Activated CD8-positive, alpha-beta memory T cell treated with anti-CD3 and anti-CD28 coated beads, Interleukin-2, amount 50 U/mL, for 24 hours (primary cell): ENCODE data around the gene RNASEH2B.

ENCODE experiments used
- DNase-seq: peaks from one replicate; pipeline ENCODE4 v3.0.0-alpha.2; 2020; ENCODE audit errors: extremely low read depth

The RNASEH2B gene, protein sequence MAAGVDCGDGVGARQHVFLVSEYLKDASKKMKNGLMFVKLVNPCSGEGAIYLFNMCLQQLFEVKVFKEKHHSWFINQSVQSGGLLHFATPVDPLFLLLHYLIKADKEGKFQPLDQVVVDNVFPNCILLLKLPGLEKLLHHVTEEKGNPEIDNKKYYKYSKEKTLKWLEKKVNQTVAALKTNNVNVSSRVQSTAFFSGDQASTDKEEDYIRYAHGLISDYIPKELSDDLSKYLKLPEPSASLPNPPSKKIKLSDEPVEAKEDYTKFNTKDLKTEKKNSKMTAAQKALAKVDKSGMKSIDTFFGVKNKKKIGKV

DNA sequence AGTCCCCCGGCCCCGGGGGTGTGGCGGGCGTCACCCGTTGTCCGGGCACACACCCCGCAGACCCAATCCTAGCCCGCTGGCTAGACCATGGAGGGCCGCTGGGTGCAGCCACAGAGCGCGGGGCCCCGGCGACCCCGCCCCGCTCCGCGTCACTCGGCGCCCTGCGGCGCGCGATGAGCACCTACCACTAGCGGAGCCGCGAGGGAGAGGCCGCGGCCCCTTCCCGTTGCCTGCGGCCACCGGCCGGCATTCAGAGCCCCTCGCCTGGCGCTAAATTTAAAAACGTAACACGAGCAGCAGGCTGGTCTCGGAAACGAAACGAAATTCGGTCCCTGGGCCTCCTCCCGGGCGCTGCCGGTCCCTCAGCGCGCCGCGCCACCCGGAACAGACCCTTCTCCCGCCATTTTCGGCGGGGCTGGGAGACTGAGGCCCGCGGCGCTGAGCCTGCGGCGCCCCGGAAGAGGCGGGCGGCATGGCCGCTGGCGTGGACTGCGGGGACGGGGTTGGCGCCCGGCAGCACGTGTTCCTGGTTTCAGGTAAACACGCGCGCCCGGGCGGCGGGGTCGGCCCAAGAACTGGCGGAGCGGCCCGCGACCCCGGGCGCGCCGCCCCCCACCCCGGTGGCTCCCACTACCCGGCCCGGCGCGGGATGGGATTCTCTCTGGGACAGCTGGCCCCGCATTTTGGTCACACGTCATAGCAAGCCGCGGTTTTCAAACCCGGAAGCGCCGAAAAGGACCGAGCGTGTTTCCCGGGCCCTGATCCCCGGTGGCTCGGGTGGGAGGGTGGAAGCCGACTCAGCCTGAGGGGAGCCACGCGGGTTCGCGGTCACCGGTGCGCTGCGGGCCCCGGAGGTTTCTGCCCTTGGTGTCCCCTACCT lies at the start of gene RNASEH2B:
Gene RNASEH2B, plus strand, starts transcription at position 187 of the 880 bp plus-strand sequence. Its CDS starts 286 bp downstream, at position 473.
- peak; percentile 19 for DNase-seq

DNA sequence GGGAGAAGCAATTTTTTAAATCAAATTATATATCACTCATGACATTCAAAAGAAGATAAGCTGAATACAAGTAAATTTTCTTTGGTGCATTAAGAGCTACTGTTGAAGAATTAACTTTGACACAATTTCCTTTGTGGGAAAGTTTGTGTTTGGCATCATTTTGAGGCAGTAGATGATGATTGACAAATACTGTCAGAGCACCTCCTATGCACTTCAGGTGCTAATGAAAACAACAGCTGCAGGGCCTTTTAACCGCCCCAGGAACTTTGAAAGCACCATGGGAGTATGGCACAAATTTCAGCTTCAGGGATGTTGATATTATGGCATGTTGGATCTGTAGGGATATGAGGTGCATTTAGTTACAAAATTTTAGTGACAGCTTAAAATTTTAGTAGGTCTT lies 45.1 kb upstream of the RNASEH2B start:
- DNase-seq = no peak

DNA sequence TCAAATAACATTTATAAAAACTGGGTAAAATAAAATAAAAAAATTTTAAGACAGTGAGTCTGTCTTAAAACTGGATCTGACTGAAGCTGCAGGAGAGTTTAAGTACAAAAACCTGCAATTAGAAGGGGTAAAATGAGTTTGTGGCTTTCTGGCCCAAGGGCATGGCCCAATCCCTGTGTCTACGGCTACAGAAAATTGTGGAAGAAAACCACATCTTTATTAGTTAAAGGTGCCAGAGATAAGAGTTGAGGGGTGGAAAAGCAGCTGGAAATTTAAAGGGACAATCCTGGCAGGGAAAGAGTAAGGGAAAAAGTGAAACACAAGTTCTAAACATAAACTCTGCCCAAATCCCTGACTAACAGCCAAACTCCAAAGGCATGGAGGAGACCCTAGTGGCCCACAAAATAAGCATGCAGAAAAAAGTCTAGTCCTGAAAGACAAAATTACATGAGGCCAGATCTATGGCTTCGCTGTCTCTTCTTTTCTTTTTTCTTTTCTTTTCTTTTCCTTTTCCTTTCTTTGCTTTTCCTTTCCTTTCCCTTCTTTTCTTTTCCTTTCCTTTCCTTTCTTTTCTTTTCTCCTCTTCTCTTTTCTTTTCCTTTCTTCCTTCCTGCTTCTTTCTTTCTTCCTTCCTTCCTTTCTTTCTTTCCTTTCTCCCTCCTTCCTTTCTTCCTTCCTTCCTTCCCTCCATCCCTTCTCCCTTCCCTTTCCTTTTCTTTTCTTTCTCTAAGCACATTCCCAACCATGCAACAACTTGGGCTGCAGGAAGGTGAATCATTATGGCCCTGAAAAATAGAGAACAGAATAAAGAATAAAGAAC lies 42.6 kb upstream of the RNASEH2B start:
- no peak for DNase-seq

DNA sequence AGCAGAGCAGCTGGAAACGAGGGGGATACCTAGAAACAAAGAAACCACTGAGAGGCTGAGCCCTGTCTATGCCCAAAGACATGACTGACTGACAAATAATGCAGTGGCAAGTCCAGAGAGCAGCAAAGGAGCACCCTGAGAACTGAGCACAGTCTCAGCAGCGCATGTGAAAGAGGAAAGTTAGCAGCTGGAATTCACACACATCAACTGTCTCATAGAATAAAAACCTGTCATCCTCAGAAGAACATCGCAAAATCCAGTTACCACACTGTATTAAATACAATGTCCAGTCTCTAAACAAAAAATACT lies 42.0 kb upstream of the RNASEH2B start:
- no peak for DNase-seq

DNA sequence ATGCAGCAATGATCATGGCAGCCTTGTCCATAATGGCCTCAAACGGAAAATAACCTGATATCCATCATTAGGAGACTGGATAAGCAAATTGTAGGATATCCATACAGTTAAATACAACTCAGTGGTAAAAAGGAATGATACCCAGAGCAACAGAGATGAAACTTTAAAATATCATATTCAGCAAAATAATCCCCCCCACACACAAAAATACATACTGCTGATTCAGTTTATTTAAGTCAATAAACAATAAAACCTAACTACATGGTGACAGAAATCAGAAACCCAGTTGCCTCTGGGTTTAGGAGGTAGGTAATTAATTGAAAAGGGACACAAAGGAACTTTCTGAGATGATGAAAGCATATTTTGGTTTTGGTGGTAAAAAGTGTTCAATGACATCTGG lies 38.2 kb upstream of the RNASEH2B start:
- DNase-seq = no peak

DNA sequence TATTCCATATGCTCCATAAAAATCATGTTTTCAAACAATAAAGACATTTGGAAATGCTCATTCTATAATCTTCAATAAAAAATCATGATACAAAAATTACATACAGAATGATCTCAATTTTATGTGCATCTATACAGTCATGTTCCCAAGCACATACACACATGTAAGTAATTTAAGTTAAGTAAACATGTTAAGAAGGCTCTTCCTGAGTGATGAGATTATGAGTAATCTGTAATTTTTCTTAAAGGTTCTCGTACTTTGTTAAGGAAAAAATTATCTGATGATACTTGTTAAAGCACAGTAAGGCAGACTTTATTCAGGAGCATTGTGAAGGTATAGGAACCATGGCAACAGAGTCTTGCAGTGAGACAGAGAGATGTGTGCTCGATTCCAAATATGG lies 36.1 kb upstream of the RNASEH2B start:
- DNase-seq = no peak

DNA sequence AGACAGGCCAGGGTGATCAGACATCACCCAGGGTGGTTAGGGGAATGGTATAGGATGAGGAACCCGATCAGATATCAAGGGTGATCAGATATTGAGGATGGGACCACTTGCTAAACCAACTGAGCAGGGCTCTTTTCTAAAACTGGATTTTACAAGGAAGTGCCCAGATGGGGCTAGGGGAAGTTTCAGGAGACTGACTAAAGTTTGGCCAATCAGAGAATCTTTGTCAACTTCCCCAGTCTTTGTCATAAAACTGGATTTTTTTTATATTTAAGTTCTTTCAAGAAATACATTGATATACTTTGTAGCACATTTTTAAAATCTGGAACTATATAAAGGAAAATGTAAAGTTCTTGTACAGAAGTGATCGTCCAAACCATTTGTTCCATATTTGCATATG lies 35.6 kb upstream of the RNASEH2B start:
- no peak for DNase-seq

DNA sequence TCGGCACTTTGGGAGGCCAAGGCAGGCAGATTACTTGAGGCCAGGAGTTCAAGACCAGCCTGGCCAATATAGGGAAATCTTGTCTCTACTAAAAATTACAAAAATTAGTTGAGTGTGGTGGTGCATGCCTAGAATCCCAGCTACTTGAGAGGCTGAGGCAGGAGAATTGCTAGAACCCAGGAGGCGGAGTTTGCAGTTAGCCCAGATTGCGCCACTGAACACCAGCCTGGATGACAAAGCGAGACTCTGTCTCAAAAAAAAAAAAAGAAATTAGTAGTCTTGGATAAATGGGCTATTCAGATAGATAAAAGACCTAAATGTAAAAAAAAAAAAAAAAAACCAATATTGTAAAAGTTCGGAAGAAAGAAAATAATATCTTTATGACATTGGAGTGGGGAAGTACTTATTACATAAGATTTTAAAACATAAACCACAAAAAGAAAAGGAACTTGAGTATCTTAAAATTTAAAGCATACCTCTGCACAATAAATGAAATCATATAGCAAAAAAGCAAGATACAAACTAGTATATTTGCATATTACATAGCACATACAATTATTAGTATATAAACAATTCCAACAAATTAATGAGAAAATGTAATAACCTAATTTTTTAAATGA lies 26.7 kb upstream of the RNASEH2B start:
- DNase-seq = no peak

DNA sequence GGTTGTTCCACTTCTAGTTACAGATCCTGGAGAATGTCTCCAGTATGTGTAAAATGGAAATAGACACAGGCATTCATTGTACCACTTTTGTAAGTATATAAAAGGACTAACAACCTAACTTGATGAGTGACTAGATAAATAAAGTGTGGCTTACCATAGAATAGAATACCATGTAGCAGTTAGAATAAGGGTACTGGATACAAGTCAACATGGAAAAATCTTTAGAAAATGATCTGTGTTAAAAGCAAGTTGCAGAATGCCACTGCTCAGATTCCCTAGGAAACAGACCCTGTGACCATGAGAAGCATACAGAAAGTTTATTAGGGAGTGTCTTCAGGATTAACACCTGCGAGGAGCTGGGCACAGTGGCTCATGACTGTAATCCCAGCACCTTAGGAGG lies 25.9 kb upstream of the RNASEH2B start:
- DNase-seq = no peak

DNA sequence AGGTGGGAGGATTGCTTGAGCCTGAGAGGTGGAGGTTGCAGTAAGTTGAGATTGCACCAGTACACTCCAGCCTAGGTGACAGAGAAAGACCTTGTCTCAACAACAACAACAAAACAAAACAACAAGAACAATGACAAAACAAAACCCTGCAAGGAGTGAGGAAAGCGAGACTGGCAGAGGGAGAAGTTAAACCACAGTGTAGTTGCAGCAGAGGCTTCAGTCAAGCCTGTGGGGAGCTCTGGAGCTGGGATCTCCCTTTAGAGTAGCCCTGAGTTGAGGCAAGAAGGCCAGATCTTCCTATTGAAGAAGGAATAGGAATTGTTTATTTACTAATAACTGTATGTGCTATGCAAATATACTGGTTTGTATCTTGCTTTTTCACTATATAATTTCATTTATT lies 25.3 kb upstream of the RNASEH2B start:
- no peak for DNase-seq

DNA sequence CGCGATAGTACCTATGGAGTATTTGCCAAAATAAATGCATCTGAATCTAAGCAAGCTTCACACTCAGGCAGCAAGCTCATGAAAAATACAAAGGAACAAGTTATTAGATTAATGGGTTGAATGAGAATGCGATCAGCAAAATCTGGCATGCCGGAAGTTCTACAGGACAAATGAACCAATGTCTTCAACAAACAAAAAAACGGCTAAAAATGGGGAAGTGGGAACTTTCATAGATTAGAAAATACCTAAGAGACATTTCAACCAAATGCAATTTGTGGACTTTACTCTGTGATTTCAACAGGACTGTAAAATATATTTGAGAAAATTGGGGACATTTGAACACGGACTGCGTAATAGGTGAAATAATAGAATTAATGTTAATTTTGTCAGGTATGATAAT lies 22.4 kb upstream of the RNASEH2B start:
- no peak for DNase-seq

DNA sequence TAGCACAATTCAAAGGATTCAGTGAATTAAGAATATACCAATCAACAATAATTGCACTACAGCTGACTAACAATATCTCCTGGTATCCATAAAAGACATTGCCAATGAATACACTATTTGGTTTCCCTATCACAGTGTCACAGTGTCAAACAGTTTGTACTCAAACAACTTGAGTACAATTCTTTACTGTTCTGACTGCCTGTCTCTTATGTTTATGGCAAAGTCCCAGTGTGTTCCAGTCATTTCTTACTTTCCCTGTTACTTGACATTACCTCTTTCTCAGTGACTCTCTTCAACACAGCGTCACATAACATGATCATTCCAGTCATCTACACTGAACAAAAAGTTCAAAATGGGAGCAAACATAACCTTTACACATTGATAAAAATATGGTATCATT lies 21.2 kb upstream of the RNASEH2B start:
- DNase-seq = no peak

DNA sequence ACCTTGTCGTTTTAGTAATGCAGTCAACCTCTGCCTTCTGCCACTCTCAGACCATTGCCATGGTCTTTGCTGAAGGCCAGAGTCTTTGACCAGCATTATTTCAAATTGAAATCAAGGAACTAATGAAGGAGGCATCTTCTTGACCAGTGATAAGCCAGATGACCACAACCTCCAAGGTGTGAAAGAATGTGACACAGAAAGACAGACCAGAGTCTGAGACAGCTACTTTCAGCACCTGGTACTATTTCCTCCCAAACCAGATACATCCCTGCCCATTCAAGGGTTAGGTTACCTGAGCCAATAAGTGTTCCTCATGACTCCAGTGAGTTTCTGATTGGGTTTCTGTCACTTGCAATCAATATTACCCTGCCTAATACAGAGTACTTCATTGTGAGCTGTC lies 20.3 kb upstream of the RNASEH2B start:
- no peak for DNase-seq

DNA sequence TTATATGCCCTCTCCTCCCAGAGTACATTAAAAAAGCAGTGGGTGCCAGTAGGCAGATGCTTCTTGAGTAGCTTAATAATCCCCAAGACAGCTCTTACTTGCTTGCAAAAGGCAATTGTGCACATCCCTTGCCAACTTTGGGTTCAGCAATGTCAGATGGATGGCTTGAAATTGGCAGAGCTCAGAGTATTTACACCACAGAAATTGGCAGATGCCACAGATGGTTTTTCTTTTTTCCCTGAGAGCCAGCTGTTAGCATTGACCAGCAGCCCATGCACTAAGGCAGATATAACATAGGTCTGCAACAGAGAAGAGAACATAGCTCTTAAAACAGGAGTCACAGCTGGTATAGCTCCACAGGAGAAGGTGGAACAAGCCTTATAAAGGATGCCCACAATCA lies 18.4 kb upstream of the RNASEH2B start:
- no peak for DNase-seq

DNA sequence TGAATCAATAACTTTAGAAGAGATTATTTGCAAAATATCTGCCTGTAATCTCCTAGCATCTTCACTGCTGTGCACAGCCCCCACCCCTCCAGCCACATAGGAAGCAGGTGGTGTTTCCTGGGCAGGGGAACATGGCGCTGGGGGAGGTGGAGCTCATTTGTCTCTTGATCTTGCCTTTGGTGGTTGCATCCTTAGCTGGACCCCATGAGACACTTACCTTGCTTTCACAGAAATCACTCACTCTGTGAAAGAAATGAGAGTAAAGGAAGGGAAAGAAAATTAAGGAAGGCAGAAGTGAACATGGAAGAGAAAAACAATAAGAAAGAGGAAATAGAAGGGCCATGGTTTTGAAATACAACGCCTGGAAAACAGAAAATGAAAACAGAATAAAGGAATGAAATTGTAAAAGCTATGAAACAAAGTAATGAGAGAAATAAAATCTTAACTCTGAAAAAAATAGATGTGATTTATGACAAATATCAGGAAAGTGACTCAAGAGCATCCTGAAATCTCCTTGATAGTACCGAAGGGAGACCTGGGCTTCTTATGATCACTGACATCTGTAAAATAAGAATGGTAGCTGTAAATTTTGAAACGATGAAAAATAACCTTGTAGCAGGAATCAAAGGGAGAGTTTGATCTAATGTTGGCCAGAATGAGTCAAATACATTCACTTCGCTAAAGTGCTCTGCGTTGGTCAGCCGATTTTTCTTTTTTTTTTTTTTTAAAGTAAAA lies 17.2 kb upstream of the RNASEH2B start:
- no peak for DNase-seq

DNA sequence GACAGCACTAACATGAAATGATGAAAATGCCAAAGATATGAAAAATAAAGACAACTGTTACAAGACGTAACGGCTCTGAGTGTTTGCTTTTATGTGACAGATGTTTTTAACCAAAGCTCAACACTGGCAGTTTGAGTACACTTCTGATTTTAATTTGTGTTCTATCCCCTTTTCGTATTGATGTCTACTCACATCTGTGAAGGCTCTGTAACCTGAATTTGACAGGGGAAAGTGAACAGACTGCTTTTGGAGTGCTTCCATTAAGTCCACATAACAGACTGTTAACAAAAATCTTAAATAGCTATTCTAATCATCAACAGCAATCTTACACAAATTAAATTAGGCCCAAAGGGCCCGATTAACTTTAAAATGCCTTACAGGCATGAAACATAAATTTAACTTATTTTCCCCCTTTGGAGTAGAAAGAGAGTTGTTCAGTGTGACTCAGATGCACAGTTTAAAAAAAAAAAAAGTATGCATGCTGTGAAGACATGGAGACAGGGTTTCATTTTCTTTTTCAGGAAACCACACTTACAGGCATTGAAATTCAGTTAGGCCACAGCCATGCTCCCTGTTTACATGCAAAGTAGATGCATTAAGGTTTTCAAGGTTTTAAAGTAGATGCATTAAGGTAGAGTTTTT lies 16.3 kb upstream of the RNASEH2B start:
- no peak for DNase-seq

DNA sequence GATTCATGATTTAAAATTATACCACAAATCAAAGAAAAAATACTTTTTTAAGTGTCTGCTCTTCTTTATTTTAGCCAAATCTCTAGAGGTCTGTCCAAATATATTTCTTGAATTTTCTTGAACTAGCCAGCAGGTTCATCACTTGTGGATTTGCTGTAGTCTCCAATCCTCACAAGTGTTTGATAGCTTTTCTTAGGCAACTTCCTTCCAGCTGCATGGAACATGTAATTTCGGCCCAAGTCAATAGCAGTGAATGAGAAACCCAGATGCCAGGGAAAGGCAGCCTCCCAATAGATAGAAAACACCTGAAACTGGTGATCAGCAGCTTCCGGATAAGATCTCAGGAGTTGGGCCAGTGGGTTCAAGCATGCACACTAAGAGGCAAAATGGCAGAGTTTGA lies 15.6 kb upstream of the RNASEH2B start:
- no peak for DNase-seq

DNA sequence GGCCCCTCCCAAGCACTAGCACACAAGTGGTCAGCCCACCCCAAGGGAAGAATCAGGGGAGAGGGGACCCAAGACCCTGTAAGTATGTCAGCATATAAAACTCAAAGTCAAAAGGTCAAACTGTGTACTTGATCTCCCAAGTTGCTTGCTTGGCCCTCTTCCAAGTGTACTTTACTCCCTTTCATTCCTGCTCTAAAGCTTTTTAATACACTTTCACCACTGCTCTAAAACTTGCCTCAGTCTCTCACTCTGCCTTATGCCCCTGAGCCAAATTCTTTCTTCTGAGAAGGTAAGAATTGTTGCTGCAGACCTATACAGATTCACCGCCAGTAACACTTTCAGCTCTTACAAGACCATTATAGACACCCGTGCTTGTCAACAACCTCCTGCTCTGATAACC lies 15.1 kb upstream of the RNASEH2B start:
- DNase-seq = no peak

DNA sequence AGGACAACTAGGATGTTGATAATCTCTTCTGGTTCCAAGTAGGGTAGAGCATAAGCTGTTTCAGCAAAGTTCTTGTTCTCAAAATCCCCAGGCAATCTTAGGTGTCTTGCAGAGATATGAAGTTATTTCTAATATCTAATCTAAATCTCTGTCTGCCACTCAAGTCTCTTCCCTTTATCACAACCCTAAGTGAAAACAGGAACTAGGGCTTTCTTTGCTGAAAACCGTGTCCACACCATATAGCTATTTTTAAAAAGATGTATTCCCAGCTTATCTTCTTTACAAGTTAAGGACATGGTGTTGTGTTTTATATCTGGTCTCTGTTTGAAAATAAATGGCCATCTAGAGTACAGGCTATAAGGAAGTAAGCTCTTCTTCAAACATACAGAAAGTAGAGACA lies 11.3 kb upstream of the RNASEH2B start:
- DNase-seq = no peak

DNA sequence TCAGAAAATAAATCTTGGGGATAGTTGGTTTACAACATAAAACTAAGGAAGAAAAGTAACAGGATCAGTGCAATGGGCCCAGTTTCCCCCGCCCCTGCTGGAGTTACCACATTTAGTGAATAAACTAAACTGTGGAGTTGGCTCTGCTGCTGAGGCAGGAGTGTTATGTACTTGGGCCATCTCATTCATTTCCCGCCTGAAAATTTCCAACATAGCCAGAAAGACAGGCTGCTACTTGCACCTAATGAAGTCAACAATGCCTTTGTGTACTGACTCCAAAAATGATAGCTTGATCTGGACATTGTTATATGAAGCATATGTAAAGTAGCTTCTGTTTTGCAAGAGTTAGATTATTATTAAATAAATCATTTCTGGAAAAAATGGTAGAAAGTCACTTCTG lies 7.9 kb upstream of the RNASEH2B start:
- no peak for DNase-seq

DNA sequence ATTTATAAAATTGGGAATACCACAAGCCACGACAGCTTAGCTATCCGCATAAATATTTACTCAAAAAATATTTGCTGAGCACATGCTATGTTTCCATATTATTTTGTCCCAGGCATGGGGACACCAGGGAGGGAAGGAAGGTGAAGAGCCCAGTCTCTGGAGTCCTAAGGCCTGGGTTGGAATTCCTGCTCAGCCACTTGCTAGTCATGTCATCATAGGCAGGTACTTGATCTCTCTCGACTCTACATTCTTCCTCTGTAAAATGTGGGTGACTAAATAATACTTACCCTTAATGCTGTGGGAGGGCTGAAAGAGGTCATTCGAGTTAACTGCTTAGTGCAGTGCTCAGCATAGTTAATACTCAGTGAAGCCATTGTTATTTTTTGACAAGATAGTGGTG lies 4.3 kb upstream of the RNASEH2B start:
- no peak for DNase-seq
